ENCODE data around the gene COG2.

The COG2 gene

GRCh38 chr1:230622151-230622550, 20.1 kb upstream of the COG2 start:
- H3K4me3 ChIP-seq (ENCODE audit: low read depth, low read length) = no peak overlapping the region
- no peak for TF ChIP-seq CTCF (IDR thresholded peaks at IDR 0.05; ENCODE audit: insufficient read depth, low read length, missing control alignments)
- DNase-seq (ENCODE audit: low read depth, low spot score) = no peak
- ChIA-PET CTCF (no interaction called here), POLR2A (no interaction called here)

GRCh38 chr1:230624097-230624713, 18.1 kb upstream of the COG2 start:
- DNase-seq (ENCODE audit: low read depth, low spot score) = no peak
- no peak overlapping the region for H3K4me3 ChIP-seq (ENCODE audit: low read depth, low read length)
- ChIA-PET POLR2A (no interaction called here), CTCF (interaction anchor here (1.3 kb wide), 1 partner anchor 36 kb away, joined by 3 read pairs; no protein-coding TSS in a partner anchor)
- no peak for TF ChIP-seq CTCF (IDR thresholded peaks at IDR 0.05; ENCODE audit: insufficient read depth, low read length, missing control alignments)

GRCh38 chr1:230626232-230626631, 16.0 kb upstream of the COG2 start:
- no peak for DNase-seq (ENCODE audit: low read depth, low spot score)
- no peak overlapping the region for H3K4me3 ChIP-seq (ENCODE audit: low read depth, low read length)
- ChIA-PET CTCF (no interaction called here), POLR2A (no interaction called here)
- no peak for TF ChIP-seq CTCF (IDR thresholded peaks at IDR 0.05; ENCODE audit: insufficient read depth, low read length, missing control alignments)

GRCh38 chr1:230627767-230628166, 14.5 kb upstream of the COG2 start:
- CTCF ChIA-PET = no interaction called here

GRCh38 chr1:230629511-230629910, 12.8 kb upstream of the COG2 start:
- no peak for TF ChIP-seq CTCF (IDR thresholded peaks at IDR 0.05; ENCODE audit: insufficient read depth, low read length, missing control alignments)
- ChIA-PET CTCF (interaction anchor here (1.4 kb wide), 1 partner anchor 12 kb away, joined by 4 read pairs; no protein-coding TSS in a partner anchor), POLR2A (no interaction called here)
- no peak for DNase-seq (ENCODE audit: low read depth, low spot score)
- no peak overlapping the region for H3K4me3 ChIP-seq (ENCODE audit: low read depth, low read length)

More at GRCh38 chr1:230627767-230628166, 14.5 kb upstream of the COG2 start:
- POLR2A ChIA-PET = no interaction called here
- no peak overlapping the region for H3K4me3 ChIP-seq (ENCODE audit: low read depth, low read length)
- no peak for TF ChIP-seq CTCF (IDR thresholded peaks at IDR 0.05; ENCODE audit: insufficient read depth, low read length, missing control alignments)
- DNase-seq (ENCODE audit: low read depth, low spot score) = no peak

- H3K4me3 ChIP-seq (ENCODE audit: low read depth, low read length) = no peak overlapping the region
- TF ChIP-seq CTCF (IDR thresholded peaks at IDR 0.05; ENCODE audit: insufficient read depth, low read length, missing control alignments) = no peak
- POLR2A ChIA-PET = no interaction called here
- CTCF ChIA-PET = interaction anchor here (1.4 to 1.8 kb wide), 2 partner anchors 10 to 141 kb away, joined by 5 to 9 read pairs; partner anchors contain the start of gene COG2
- DNase-seq (ENCODE audit: low read depth, low spot score) = no peak
Measured at GRCh38 chr1:230631477-230631876, 10.8 kb upstream of the COG2 start.

Data from AG04449 (cell line).